DMS153 (cell line): ENCODE results near the gene HID1.
"Not testable (repeated sequence)": the region's sequence is repeated elsewhere in the genome, so short reads cannot be mapped to it uniquely, and the experiment has no call there.

Experiments
- DNase-seq: peaks from one replicate; lab custom pipeline; 2025; lab: John Stamatoyannopoulos, UW

Gene HID1, protein sequence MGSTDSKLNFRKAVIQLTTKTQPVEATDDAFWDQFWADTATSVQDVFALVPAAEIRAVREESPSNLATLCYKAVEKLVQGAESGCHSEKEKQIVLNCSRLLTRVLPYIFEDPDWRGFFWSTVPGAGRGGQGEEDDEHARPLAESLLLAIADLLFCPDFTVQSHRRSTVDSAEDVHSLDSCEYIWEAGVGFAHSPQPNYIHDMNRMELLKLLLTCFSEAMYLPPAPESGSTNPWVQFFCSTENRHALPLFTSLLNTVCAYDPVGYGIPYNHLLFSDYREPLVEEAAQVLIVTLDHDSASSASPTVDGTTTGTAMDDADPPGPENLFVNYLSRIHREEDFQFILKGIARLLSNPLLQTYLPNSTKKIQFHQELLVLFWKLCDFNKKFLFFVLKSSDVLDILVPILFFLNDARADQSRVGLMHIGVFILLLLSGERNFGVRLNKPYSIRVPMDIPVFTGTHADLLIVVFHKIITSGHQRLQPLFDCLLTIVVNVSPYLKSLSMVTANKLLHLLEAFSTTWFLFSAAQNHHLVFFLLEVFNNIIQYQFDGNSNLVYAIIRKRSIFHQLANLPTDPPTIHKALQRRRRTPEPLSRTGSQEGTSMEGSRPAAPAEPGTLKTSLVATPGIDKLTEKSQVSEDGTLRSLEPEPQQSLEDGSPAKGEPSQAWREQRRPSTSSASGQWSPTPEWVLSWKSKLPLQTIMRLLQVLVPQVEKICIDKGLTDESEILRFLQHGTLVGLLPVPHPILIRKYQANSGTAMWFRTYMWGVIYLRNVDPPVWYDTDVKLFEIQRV

DNA sequence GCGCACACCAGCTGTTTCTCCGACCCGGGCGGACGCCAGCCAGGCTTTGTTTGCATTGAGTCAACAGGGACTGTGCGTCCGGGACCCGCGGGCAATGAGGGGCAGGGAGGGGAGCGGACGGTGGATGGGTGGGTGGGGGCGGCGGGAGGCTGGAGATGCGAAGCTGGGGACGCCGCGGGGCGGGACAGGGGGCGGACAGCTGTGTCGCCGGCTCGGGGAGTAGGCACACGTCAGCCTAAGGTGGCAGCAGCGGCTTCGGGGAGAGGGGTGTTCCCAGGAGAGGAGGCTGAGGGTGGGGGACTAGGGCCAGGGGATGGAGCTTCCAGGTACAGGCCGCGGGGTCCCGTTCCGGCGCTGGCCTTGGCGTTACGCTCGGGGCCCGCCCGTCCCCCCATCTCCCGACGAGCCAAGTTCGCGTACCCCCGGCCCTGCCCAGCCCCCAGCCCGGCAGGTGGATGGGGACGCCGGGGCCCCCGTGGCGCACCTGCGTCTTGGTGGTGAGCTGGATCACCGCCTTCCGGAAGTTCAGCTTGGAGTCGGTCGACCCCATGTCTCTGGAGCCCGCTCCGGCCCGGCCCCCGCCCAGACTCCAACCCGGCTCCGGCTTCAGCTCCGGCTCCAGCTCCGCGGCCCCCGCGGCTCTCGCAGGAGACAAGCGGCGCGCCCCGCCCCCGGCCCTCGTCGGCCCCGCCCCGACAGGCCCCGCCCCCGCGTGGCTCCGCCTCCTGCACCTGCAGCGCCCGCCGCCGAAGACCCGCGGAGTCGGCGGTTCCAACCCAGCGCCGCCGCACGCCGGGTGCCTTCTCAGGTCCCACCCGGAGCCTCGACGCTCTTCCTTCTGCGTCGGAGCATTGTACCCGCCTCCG, at the start of gene HID1:
TSS of gene HID1 (minus strand) at position 653 of the 866 bp plus-strand sequence. CDS start at position 550, 103 bp downstream.
- DNase-seq = peak; percentile 37

DNA sequence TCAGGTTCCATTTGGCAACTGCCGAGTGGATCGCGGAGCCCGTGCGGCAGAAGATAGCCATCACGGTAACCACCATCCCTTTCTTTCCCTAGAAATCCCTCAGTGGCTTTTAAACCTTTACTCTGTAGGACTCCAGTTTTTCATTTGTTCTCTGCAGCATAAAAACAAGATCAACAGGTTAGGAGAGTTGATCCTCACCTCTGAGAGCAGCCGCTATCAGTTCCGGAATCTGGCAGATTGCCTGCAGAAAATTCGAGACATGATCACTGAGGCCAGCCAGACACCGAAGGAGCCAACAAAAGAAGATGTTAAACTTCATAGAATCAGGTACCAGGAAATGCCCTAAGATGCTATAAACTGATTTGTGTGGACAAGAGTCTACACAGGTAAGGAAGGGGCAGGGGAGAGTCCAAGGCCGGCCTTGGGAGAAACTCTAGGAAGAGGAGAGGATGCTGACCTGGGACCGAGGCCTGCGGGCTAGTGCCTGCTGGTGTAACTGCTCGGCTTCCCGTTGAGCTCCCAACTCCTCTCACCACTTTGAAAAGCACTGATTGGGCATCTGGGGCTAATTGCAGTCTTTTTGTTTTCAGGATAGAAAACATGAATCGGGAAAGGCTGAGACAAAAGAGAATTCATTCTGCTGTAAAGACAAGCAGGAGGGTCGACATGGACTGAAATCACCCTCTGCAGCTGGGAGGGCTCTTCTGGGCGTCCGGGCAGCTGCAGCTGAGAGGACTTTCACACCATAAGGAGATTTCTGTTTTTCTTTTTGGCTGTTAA, 48.0 kb upstream of the HID1 start:
- DNase-seq = no peak

DNA sequence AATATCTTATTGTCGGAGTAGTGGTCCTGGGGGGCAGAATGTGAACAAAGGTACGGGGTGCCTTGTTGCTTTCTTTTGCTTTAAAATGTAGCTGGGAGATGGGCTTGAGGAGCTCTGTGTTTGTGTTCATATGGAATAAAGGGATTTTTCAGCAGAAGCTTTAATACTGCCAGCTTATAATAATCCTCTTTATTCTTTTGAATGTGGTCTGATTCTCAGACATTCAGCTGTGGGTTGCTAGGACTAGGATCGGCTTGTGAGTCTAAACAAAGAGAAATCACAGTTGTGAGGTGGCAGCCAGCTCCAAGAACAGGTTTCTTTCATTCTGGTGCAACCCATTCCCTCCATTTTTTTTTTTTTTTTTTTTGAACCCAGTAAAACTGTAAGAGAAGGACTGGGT, 47.2 kb upstream of the HID1 start:
- no peak for DNase-seq

DNA sequence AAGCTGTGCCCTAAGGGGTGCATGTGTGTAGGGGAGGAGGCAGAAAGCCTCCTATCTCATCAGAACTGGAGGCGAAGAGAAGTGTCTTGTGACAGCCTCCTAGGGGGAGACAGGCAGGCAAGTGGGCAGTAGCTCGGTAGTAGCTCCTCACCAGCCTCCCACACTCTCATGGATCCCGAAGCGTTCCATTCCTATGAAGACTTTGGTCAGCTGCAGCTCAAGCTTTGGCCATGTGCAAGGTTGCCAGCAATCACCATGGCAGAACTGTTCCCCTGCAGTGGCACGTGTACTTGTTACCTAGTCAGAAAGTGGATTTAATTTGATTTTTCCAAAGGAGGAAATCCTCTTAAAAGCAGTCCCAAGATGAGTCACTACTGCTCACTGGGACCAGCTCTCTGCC, 46.6 kb upstream of the HID1 start:
- DNase-seq = no peak

DNA sequence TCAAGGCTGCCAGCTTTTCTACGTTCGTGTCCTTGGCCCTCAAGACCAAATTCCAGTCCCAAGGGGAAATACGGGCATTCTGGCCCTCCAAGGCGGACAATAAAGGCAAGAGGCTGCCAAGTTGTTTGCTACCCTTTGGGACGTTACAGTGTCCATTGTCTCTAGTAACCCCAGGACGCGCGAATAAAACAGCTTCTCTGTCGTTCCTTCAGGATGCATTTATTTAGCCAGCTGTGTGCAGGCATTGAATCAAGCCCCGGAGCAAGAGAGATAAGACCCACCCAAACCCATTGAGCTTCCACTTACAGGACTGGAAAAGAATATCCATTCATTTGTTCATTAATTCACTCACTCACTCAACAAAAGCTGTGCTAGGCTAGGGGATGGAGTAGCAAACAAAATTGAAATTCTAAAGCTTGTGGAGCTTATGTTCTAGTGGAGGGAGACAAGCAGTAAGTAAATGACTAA, 40.6 kb upstream of the HID1 start:
- DNase-seq = no peak

DNA sequence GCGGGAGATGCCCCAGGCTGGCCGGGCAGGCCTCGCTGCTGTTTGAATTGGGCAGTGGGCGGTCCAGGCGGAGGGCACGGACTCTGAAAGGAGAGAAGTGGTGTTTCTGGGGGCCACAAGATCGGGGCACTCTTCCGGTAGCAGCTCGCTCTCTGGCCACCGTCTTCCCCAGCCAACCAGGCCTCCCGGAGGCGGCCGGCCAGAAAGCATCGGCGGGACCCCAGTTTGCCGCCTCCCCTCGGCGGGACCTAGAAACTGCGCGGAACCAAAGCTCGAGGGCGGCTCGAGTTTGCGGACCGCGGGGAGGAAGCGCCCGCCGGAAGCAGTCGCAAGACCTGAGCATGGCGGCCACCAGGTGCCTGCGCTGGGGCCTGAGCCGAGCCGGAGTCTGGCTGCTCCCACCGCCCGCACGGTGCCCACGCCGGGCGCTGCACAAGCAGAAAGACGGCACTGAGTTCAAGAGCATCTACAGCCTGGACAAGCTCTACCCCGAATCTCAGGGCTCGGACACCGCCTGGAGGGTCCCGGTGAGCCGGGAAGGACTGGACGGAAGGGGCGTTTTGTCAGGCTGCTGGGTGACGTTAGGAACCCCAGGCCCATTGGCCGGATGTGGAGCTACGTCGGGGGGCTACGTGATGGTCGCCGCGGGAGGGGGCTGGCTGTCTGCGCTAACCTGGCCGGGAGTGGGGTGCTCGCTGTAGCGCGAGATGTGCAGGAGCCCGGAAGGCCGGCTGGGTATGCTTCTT, 40.0 kb upstream of the HID1 start, which contains the start of gene MRPL58:
TSS of gene MRPL58 (plus strand) at position 325 of the 746 bp plus-strand sequence. CDS start at position 342, 17 bp downstream.
- DNase-seq = peak; percentile 73

DNA sequence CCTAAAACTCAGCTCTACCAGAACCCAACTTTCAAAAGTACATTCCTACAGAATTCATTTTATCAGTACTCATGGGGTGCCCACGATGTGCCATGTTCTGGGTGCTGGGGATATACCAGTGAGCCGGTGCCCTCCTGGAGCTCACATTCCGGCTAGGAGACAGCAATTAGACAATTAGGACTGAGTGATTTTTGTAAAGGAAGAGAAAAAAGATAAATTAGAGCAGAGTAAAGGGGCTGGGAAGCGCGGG, 39.5 kb upstream of the HID1 start:
- DNase-seq = no peak

DNA sequence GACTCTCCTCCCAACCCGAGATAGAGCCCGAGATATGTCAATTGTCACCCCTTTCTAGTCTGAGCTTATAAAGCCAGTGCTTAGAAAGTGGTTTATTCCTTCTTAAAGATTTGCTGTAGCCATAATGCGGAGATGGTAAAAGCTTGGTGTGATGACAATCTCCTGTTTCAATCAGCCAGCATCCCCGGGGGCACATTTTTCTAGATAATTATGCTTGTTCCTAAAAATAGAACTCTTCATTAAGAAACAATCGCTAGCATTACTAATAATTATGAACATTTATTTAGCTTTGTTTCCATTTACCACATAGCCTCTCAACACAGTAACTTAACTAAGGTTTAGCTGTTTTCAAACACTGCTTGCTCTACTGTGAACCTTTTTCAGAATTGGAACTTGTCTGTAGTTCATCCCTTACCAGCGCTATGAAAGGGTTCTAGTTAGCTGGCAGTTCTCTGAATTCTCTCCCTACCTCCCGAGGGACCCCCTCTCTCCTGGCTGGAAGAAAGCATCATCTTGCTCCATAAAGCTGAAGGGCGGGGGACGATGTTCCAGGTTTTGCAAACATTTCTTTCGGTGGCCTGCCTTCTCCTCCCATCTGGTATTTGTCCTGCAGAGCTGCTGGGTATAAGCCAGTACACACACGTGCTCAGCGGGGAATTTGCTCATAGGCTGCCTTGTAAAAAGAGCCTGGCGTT, 39.0 kb upstream of the HID1 start:
- peak; percentile 9 for DNase-seq

DNA sequence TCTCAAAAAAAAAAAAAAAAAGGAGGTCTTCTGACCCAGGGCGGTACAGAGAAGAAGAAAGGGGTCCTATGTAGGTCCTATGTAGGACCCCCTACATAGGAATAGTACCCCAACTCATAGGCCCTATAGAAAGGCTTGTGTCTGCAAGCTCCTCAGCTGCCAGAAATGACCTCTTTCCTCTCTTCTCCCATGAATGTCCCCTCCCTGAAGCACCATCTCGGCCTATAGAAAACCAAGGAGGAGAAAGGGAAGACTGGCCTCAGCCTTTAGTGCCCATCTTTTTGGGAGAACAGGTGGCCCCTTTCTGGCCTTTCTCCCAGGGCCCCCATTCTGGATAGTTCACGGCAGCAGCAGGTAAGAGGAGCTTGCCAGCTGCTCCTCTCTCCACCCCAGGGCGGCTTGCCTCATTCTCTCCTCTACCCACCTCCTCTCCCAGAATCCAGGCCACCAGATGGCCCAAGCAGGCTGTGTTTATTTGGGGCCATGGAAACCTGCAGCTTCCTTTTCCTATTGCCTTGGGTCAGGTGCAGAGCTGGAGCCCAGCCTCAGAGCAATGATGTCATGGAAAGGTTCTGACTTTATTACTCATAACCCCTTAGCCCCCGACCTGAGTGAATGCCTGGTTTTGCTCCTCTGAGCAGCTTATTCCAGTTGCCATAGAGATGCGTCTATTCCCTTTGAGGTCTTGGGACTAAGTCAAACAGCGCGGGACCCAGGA, 38.3 kb upstream of the HID1 start:
- DNase-seq = peak; percentile 85

DNA sequence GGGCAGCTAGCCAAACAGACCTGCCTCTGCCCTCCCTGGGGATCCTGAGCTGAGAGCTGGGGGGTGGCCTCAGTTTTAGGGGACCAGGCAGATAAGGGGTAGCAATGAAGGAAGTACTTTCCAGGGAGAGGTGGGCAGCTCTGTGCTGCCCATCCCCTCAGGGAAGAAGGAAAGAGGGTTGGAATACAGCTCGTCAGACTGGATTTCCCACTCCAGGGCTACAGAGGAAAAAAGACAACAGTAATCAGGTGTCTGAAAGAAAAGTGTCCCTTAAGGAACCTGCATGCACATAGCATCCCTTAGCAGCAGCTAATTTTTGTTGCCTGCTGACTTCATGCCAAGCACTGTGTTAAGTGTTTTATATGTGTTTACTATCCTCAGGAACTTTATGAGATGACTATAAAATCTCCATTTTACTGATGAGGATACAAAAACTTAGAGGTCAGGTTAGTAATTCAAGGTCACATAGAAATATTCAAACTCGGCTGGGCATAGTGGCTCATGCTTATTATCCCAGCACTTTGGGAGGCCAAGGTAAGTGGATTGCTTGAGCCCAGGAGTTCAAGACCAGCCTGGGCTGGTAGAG, 36.7 kb upstream of the HID1 start:
- no peak for DNase-seq

DNA sequence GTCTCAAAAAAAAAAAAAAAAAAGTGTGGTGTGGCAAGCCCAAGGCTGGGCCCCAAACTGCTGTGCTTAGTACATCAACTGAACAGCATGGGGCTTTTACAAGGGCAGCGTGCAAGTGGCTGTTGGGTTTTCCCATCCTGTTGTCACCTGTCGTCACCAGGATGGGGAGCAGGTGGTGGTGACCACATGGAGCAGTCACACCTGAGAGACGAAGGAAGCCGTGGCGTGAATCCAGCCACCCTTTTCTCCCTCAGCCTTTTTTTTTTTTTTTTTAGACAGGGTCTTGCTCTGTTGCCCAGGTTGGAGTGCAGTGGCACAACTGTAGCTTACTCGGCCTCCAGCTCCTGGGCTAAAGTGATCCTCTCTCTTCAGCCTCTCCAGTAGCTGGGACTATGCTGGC, 35.8 kb upstream of the HID1 start:
- DNase-seq = peak; percentile 74

DNA sequence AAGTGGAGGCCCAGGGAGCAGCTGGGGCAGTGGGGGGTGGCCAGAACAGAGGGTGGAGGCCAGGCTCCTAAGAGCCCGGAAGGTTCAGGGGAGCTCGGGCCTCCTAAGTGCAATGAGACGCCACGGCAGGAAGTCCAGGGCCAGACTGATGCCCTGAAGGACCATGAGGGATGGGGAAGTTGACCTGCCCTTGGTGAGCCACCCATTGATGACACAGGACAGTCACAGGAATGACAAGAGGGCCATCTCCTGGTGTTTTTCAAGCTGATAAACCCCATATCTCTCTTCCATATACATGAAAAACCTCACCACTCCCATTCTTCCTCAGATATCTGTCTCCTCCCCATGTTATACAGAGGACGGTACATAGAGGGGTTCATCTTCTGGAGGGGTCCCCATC, 34.1 kb upstream of the HID1 start:
- no peak for DNase-seq

DNA sequence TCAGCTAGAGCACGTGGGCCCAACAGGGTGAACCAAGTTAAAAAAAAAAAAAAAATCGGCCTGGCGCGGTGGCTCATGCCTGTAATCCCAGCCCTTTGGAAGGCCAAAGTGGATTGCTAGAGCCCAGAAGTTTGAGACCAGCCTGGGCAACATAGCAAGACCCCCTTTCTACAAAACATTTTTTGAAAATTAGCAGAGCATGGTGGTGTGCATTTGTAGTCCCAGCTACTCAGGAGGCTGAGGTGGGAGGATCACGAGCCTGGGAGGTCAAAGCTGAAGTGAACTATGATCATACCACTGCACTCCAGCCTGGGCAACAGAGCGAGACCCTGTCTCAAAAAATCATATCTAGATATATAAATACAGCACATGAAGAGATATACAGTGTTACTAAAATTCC, 33.5 kb upstream of the HID1 start:
- DNase-seq = not testable (repeated sequence)

DNA sequence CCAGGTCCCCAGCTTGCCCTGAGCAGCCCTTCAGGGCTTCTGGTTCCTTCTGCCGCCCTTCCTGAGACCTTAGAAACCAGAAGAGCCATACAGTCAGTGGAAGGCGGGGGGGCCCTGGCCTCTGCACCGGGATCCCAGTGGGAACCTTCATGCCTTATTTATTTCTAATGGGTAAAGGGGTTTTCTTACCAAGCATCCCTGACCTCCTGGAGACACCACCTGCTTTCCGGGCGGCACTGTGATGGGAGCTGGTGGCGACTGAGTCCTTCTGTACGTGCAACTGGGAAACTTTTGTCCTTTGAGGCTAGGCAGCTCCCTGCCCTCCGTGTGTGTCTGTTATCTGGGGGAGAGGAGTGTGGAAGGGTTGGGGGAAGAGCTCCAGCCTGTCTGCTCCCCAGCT, 32.7 kb upstream of the HID1 start:
- DNase-seq = no peak

DNA sequence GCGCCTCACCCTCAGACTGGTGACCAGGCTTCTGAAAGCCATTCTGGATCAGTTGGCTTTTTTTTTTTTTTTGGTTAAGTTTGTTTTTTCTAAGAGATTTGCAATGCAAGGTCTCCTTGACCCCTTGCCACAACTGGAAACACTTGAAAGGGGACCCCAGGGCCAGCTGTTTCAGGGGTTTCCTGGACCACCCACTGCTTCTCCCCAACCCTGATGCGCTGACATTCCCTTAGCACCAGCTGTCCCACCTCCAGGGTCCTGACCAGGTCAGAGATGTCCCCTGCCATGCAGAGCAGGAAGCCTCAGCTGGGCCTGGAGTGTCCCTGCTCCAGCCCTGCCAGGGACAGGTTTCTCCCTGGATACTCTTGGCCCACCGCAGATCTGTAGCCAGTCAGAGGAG, 31.8 kb upstream of the HID1 start:
- DNase-seq = no peak

DNA sequence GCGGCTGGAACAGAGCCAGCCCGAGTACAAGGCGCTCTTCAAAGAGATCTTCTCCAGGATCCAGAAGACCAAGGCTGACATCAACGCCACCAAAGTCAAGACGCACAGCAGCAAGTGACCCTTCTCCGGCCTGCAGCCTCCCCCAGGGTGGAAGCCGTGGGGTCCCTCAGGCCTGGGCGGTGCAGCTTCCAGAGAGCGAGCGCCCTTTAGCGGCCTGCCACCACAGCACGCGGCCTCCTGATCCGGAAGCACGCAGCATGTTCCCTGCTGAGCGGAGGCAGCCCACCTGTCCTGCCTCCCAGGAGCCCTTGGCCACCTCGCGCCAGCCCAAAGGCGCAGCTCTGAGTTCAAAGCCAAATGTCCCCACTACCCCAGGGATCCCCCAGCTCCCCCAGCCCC, 31.4 kb upstream of the HID1 start:
- DNase-seq = no peak

DNA sequence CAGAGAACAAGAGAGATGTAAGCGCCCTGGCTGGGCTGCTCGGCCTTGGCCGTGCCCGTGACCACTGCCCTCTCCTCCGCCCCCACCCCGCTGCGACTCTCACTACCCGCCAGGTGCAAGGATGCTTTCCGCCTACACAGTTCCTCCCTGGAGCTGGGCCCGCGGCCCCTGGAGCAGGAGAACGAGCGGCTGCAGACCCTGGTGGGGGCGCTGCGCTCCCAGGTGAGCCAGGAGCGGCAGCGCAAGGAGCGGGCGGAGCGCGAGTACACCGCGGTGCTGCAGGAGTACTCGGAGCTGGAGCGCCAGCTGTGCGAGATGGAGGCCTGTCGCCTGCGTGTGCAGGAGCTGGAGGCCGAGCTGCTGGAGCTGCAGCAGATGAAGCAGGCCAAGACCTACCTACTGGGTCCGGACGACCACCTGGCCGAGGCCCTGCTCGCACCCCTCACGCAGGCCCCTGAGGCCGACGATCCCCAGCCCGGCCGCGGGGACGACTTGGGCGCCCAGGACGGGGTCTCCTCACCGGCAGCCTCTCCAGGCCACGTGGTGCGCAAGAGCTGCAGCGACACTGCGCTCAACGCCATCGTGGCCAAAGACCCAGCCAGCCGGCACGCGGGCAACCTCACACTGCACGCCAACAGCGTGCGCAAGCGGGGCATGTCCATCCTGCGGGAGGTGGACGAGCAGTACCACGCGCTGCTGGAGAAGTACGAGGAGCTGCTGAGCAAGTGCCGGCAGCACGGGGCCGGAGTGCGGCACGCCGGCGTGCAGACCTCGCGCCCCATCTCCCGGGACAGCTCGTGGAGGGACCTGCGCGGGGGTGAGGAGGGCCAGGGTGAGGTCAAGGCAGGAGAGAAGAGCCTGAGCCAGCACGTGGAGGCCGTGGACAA, 30.8 kb upstream of the HID1 start:
- no peak for DNase-seq
